Measurements from ENCODE around the gene EMP3.
A peak's percentile ranks its signal among the peaks of the same experiment; 100 is the strongest.

The EMP3 gene

GRCh38 chr19:48318286-48318987 is 6.9 kb upstream of the EMP3 start:
- no peak for DNase-seq

GRCh38 chr19:48319647-48320541 is 5.5 kb upstream of the EMP3 start:
- peak; percentile 67 to 76 for DNase-seq

GRCh38 chr19:48321372-48321621 is 4.1 kb upstream of the EMP3 start:
- DNase-seq = peak; percentile 77 to 83

- DNase-seq = peak; percentile 96 to 98
Measured at GRCh38 chr19:48321622-48322591, 3.4 kb upstream of the EMP3 start.

- no peak for DNase-seq
Measured at GRCh38 chr19:48329167-48329891, 4.0 kb downstream of the EMP3 start.

GRCh38 chr19:48330012-48330681 is 4.8 kb downstream of the EMP3 start:
- peak; percentile 80 to 93 for DNase-seq

- DNase-seq = no peak
Measured at GRCh38 chr19:48332351-48332661, 7.0 kb downstream of the EMP3 start.

- peak; percentile 100 for DNase-seq
Measured at GRCh38 chr19:48332662-48333466, 7.5 kb downstream of the EMP3 start.

- peak; percentile 87 to 90 for DNase-seq
Measured at GRCh38 chr19:48333467-48334384, 8.4 kb downstream of the EMP3 start.

GRCh38 chr19:48338253-48338755 is 13.0 kb downstream of the EMP3 start:
- no peak for DNase-seq

- DNase-seq = no peak
Measured at GRCh38 chr19:48338802-48339503, 13.6 kb downstream of the EMP3 start.

GRCh38 chr19:48340995-48341394 is 15.6 kb downstream of the EMP3 start:
- DNase-seq = peak; percentile 83 to 91

GRCh38 chr19:48341515-48342413 is 16.4 kb downstream of the EMP3 start:
- peak in 1 of 2 experiments; percentile 67 for DNase-seq

GRCh38 chr19:48342414-48342738 is 17.0 kb downstream of the EMP3 start:
- no peak for DNase-seq

GRCh38 chr19:48342841-48343540 is 17.6 kb downstream of the EMP3 start:
- DNase-seq = no peak

- DNase-seq = no peak
Measured at GRCh38 chr19:48344892-48345291, 19.5 kb downstream of the EMP3 start.

- DNase-seq = no peak
Measured at GRCh38 chr19:48346191-48346590, 20.8 kb downstream of the EMP3 start.

- no peak for DNase-seq
Measured at GRCh38 chr19:48348045-48348444, 22.7 kb downstream of the EMP3 start.

Measured in NCI-H2081 (cell line).